ENCODE results near the gene SARS2.

The SARS2 gene

GRCh38 chr19:38917516-38917915 is 13.0 kb downstream of the SARS2 start:
- DNase-seq, result no peak

- DNase-seq, result no peak
Observed at GRCh38 chr19:38915329-38916321, 14.9 kb downstream of the SARS2 start.

GRCh38 chr19:38913958-38914357 is 16.6 kb downstream of the SARS2 start:
- no peak for DNase-seq

- DNase-seq, result no peak
Observed at GRCh38 chr19:38912600-38913514, 17.7 kb downstream of the SARS2 start.

- DNase-seq, result no peak
Observed at GRCh38 chr19:38911388-38912001, 19.1 kb downstream of the SARS2 start.

GRCh38 chr19:38910488-38910887 is 20.1 kb downstream of the SARS2 start:
- no peak for DNase-seq

GRCh38 chr19:38908911-38909310 is 21.7 kb downstream of the SARS2 start:
- DNase-seq, result no peak

- no peak for DNase-seq
Observed at GRCh38 chr19:38907670-38908069, 22.9 kb downstream of the SARS2 start.

- no peak for DNase-seq
Observed at GRCh38 chr19:38907227-38907626, 23.3 kb downstream of the SARS2 start.

GRCh38 chr19:38905620-38906019 is 24.9 kb downstream of the SARS2 start:
- DNase-seq, result no peak

- no peak for DNase-seq
Observed at GRCh38 chr19:38904581-38905539, 25.7 kb downstream of the SARS2 start.

- no peak for DNase-seq
Observed at GRCh38 chr19:38901683-38902082, 28.9 kb downstream of the SARS2 start.

GRCh38 chr19:38900743-38901190 is 29.8 kb downstream of the SARS2 start:
- no peak for DNase-seq

- no peak for DNase-seq
Observed at GRCh38 chr19:38900202-38900629, 30.3 kb downstream of the SARS2 start.

GRCh38 chr19:38899447-38900201 is 30.9 kb downstream of the SARS2 start, which contains the start of the genes NFKBIB and SIRT2:
NFKBIB (plus strand) TSS chr19:38899969; CDS start chr19:38900033, 64 bp downstream.
SIRT2 (minus strand) TSS chr19:38899618; CDS start chr19:38899521, 97 bp downstream.
- peak; percentile 100 for DNase-seq

- DNase-seq, result no peak
Observed at GRCh38 chr19:38898788-38899446, 31.6 kb downstream of the SARS2 start.

GRCh38 chr19:38894968-38895367 is 35.6 kb downstream of the SARS2 start:
- no peak for DNase-seq

GRCh38 chr19:38893341-38893771 is 37.2 kb downstream of the SARS2 start:
- no peak for DNase-seq

- DNase-seq, result no peak
Observed at GRCh38 chr19:38892841-38893240, 37.7 kb downstream of the SARS2 start.

- DNase-seq, result no peak
Observed at GRCh38 chr19:38891771-38892170, 38.8 kb downstream of the SARS2 start.
